IMR-90 (cell line): ENCODE measurements around the gene PFKFB2.

Source experiments
- CTCF ChIP-seq: conservative IDR thresholded peaks from 2 replicates; pipeline ENCODE4 v1.5.1; 2012; ENCODE audit warnings: mild to moderate bottlenecking, low read depth, low read length, improper control_type of control experiment
- MXI1 ChIP-seq: IDR thresholded peaks from 2 replicates; pipeline ENCODE4 v1.6.1; 2012; ENCODE audit warnings: low read depth, mild to moderate bottlenecking, low read length, moderate library complexity, borderline replicate concordance
- POLR2A ChIP-seq: IDR thresholded peaks from 2 replicates; pipeline ENCODE4 v1.6.1; 2012; ENCODE audit warnings: mild to moderate bottlenecking, low read depth, low read length
- RCOR1 ChIP-seq: IDR thresholded peaks from 2 replicates; pipeline ENCODE4 v1.6.1; 2012; ENCODE audit warnings: mild to moderate bottlenecking, low read length, improper control_type of control experiment; ENCODE audit not compliant: insufficient replicate concordance

- TF ChIP-seq CTCF: no peak
- no peak for TF ChIP-seq RCOR1
- no peak for TF ChIP-seq POLR2A
- no peak for TF ChIP-seq MXI1
These were observed 17.7 kb downstream of the PFKFB2 start for GRCh38 chr1:207070811-207071210.
